Cardiac septum (tissue), 1 donor: ENCODE data around the gene RAB39B. TPM values are rescaled to one million over a fixed set of nuclear protein-coding genes. Genes with fewer than 3 reads are reported as not detected.
"Not testable (repeated sequence)": the region's sequence is repeated elsewhere in the genome, so short reads cannot be mapped to it uniquely, and the experiment has no call there.

ENCODE experiments used
- DNase-seq: peaks from one replicate; pipeline ENCODE4 v3.0.0-alpha.2; 2020; ENCODE audit warnings: low spot score
- intact Hi-C: fragments of 100-400 bp; cut with DNase I; formaldehyde crosslinking; loops from one replicate; pipeline ENCODE4 v1.14.0; 2022
- long read RNA-seq: library from polyadenylated mRNA; unstranded; transcript quantifications from one replicate; pipeline ENCODE4 v2.0.0, GENCODE V29; 2021
- total RNA-seq: library from RNA; stranded (reverse); fragmentation: NEBNext Ultra II Directional; extraction: Animal tissue kit (Norgen Biotek cat#: 25700); gene quantifications from one replicate; pipeline ENCODE4 v1.2.1, GENCODE V29; 2021
- donor health status: DM: no; HTN: no; CAD: no.

Gene RAB39B
- total RNA-seq = 0.35 TPM
- long read RNA-seq, partial matches to known transcripts = 0 of 1 reads
- long read RNA-seq, other reads (novel, unspliced or antisense) = 0 of 1 reads

- DNase-seq = peak; percentile 78
- intact Hi-C loops = no loop called here
These were observed at the start of gene RAB39B for GRCh38 chrX:155263854-155264628. RAB39B (minus strand) TSS chrX:155264491; CDS start chrX:155264288, 203 bp downstream.

- intact Hi-C loops = no loop called here
These were observed 49.5 kb upstream of the RAB39B start for GRCh38 chrX:155313766-155314165.

GRCh38 chrX:155293771-155294170 is 29.5 kb upstream of the RAB39B start:
- intact Hi-C loops = no loop called here
- DNase-seq = no peak

More at GRCh38 chrX:155313766-155314165, 49.5 kb upstream of the RAB39B start:
- DNase-seq = no peak

GRCh38 chrX:155279873-155280272 is 15.6 kb upstream of the RAB39B start:
- intact Hi-C loops = no loop called here
- no peak for DNase-seq

GRCh38 chrX:155270969-155271368 is 6.7 kb upstream of the RAB39B start:
- intact Hi-C loops = no loop called here
- DNase-seq = no peak

- DNase-seq, intact Hi-C loops: not testable (repeated sequence)
These were observed 3.7 kb upstream of the RAB39B start for GRCh38 chrX:155267995-155268394.

- intact Hi-C loops = no loop called here
- no peak for DNase-seq
These were observed 2.1 kb upstream of the RAB39B start for GRCh38 chrX:155266439-155266838.

GRCh38 chrX:155262970-155263754 is 1.1 kb downstream of the RAB39B start:
- DNase-seq = no peak
- intact Hi-C loops = no loop called here

GRCh38 chrX:155259752-155260151 is 4.5 kb downstream of the RAB39B start:
- intact Hi-C loops = no loop called here
- DNase-seq = no peak

GRCh38 chrX:155251391-155251790 is 12.9 kb downstream of the RAB39B start:
- intact Hi-C loops = no loop called here
- DNase-seq = no peak

- DNase-seq = no peak
These were observed 16.8 kb downstream of the RAB39B start for GRCh38 chrX:155247497-155247896.

GRCh38 chrX:155246748-155247147 is 17.5 kb downstream of the RAB39B start:
- no peak for DNase-seq

More at GRCh38 chrX:155247497-155247896, 16.8 kb downstream of the RAB39B start:
- intact Hi-C loops = no loop called here

GRCh38 chrX:155242300-155242699 is 22.0 kb downstream of the RAB39B start:
- intact Hi-C loops = no loop called here
- DNase-seq = no peak

More at GRCh38 chrX:155246748-155247147, 17.5 kb downstream of the RAB39B start:
- intact Hi-C loops = no loop called here

- intact Hi-C loops = no loop called here
- no peak for DNase-seq
These were observed 26.6 kb downstream of the RAB39B start for GRCh38 chrX:155237719-155238118.

- DNase-seq = no peak
- intact Hi-C loops = no loop called here
These were observed 28.4 kb downstream of the RAB39B start for GRCh38 chrX:155235891-155236290.

GRCh38 chrX:155231163-155231562 is 33.1 kb downstream of the RAB39B start:
- intact Hi-C loops = no loop called here
- DNase-seq = no peak

GRCh38 chrX:155225774-155226173 is 38.5 kb downstream of the RAB39B start:
- DNase-seq = no peak
- intact Hi-C loops = no loop called here

GRCh38 chrX:155223746-155224145 is 40.5 kb downstream of the RAB39B start:
- DNase-seq, intact Hi-C loops: not testable (repeated sequence)

GRCh38 chrX:155221351-155221750 is 42.9 kb downstream of the RAB39B start:
- intact Hi-C loops = no loop called here
- no peak for DNase-seq

GRCh38 chrX:155218777-155219176 is 45.5 kb downstream of the RAB39B start:
- intact Hi-C loops = no loop called here
- no peak for DNase-seq
